OCI-LY3 (cell line): Measurements from ENCODE around the gene SERINC1.
"Not testable (repeated sequence)": the region's sequence is repeated elsewhere in the genome, so short reads cannot be mapped to it uniquely, and the experiment has no call there.

Experiments
- H2AFZ ChIP-seq: fragments of 200-600, 300-600 bp; shearing (Covaris generic); 2 replicates; pipeline ENCODE4 v1.6.0; 2014; ENCODE audit warnings: antibody characterized with exemption, low read depth, low read length
- H3K27ac ChIP-seq: fragments of 200-600, 300-600 bp; sonication (generic); 2 replicates; pipeline ENCODE4 v1.5.1; 2014; ENCODE audit warnings: mild to moderate bottlenecking, low read length, moderate library complexity, mixed read lengths
- H3K27me3 ChIP-seq: fragments of 200-600, 300-600 bp; sonication (generic); 2 replicates; pipeline ENCODE4 v1.6.1; 2014; ENCODE audit warnings: low read depth, low read length, mixed read lengths
- H3K36me3 ChIP-seq: fragments of 200-600, 300-600 bp; sonication (generic); replicated peaks from 2 replicates; pipeline ENCODE3; 2014; ENCODE audit warnings: low read depth, low read length, mixed read lengths
- H3K4me1 ChIP-seq: fragments of 300-600, 200-600 bp; sonication (generic); 2 replicates; pipeline ENCODE4 v1.6.1; 2014; ENCODE audit warnings: low read length, mixed read lengths
- H3K4me2 ChIP-seq: fragments of 200-600, 300-600 bp; sonication (generic); 2 replicates; pipeline ENCODE4 v1.6.1; 2014; ENCODE audit warnings: low read length, mixed read lengths
- H3K4me3 ChIP-seq: fragments of 300-600, 200-600 bp; sonication (generic); 2 replicates; pipeline ENCODE4 v1.5.1; 2014; ENCODE audit warnings: antibody characterized with exemption, mild to moderate bottlenecking, low read length, moderate library complexity
- H3K79me2 ChIP-seq: fragments of 300-600, 200-600 bp; shearing (Covaris generic); 2 replicates; pipeline ENCODE4 v1.6.1; 2014; ENCODE audit warnings: mild to moderate bottlenecking, low read length, mixed read lengths
- H3K9ac ChIP-seq: fragments of 300-600, 200-600 bp; shearing (Covaris generic); 2 replicates; pipeline ENCODE4 v1.6.0; 2014; ENCODE audit warnings: mild to moderate bottlenecking, low read length, moderate library complexity
- H3K9me3 ChIP-seq: fragments of 200-600, 300-600 bp; shearing (Covaris generic); 2 replicates; pipeline ENCODE4 v1.6.1; 2014; ENCODE audit warnings: low read length, mixed read lengths; ENCODE audit not compliant: insufficient read depth
- H4K20me1 ChIP-seq: fragments of 200-600, 300-600 bp; sonication (generic); 2 replicates; pipeline ENCODE4 v1.6.1; 2016; ENCODE audit warnings: low read length, mixed read lengths; ENCODE audit not compliant: insufficient read depth
- EZH2phosphoT487 ChIP-seq: fragments of 200-600 bp; shearing (Covaris generic); IDR thresholded peaks from 2 replicates; pipeline ENCODE4 v1.6.1; 2018; ENCODE audit warnings: antibody characterized with exemption, mixed run types, low read depth
- TF ChIP-seq, protein P1 (sequence below): fragments of 200-600, 300-600 bp; sonication (generic); IDR thresholded peaks from 2 replicates; pipeline ENCODE4 v1.5.1; 2014; ENCODE audit warnings: antibody characterized with exemption, low read length, low read depth

Gene SERINC1

DNA sequence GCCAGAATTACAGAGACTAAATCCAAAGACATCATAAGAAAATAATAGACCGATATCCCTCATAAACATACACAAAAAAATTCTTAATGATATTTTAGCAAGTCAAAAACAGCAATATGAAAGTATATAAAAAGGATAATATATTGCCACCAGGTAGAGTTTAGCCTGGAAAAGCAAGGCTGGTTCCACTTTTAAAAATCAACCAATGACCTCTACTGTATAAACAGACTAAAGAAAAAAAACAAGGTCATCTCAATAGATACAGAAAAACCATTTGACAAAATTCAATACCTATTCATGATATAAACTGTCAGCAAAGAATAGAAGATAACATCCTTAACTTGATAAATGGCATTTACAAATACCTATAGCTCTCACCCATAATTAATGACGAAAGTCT lies 9.7 kb downstream of the SERINC1 start:
- TF ChIP-seq EZH2phosphoT487: no peak
- TF ChIP-seq, protein P1, sequence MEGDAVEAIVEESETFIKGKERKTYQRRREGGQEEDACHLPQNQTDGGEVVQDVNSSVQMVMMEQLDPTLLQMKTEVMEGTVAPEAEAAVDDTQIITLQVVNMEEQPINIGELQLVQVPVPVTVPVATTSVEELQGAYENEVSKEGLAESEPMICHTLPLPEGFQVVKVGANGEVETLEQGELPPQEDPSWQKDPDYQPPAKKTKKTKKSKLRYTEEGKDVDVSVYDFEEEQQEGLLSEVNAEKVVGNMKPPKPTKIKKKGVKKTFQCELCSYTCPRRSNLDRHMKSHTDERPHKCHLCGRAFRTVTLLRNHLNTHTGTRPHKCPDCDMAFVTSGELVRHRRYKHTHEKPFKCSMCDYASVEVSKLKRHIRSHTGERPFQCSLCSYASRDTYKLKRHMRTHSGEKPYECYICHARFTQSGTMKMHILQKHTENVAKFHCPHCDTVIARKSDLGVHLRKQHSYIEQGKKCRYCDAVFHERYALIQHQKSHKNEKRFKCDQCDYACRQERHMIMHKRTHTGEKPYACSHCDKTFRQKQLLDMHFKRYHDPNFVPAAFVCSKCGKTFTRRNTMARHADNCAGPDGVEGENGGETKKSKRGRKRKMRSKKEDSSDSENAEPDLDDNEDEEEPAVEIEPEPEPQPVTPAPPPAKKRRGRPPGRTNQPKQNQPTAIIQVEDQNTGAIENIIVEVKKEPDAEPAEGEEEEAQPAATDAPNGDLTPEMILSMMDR: no peak

DNA sequence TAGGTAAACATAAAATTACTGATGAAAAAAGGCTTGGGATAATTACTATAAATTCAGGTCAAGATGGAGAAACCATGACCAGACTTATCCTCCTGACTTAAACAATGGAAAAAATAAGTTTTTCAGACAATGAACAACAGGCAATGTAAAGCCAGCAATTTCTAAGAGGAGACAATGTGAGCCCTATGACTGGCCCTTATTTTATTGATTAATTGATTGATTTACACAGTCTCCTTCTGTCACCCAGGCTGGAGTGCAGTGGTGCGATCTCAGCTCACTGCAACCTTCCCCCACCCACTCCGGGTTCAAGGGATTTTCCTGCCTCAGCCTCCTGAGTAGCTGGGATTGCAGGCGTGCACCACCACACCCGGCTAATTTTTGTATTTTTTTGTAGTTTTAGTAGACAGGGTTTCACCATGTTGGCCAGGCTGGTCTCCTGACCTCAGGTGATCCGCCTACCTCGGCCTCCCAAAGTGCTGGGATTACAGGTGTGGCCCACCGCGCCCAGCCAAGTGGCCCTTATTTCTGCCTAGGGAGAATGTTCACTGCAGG lies 11.7 kb downstream of the SERINC1 start:
- not testable (repeated sequence) for H3K4me3 ChIP-seq, H3K4me1 ChIP-seq, H3K36me3 ChIP-seq, H3K27me3 ChIP-seq, H3K27ac ChIP-seq, H3K4me2 ChIP-seq, H3K9ac ChIP-seq, H3K9me3 ChIP-seq, H2AFZ ChIP-seq
- Histone ChIP-seq H4K20me1 (peaks cover 56% of the 10 kb centered on the region), H3K79me2 (peaks cover 59% of the 10 kb centered on the region)

More for the DNA sequence above, 9.7 kb downstream of the SERINC1 start:
- H4K20me1 ChIP-seq: peaks cover 69% of the 10 kb centered on the region
- H3K36me3 ChIP-seq: peaks cover 9% of the 10 kb centered on the region
- H3K27me3 ChIP-seq: no peaks in the 10 kb centered on the region
- no peaks in the 10 kb centered on the region for H3K4me1 ChIP-seq
- H3K79me2 ChIP-seq: peaks cover 77% of the 10 kb centered on the region
- no peaks in the 10 kb centered on the region for H3K9me3 ChIP-seq
- H2AFZ ChIP-seq: no peak overlapping the region
- H3K9ac ChIP-seq: no peak overlapping the region
- H3K27ac ChIP-seq: no peak overlapping the region
- H3K4me2 ChIP-seq: no peak overlapping the region
- H3K4me3 ChIP-seq: no peak overlapping the region

DNA sequence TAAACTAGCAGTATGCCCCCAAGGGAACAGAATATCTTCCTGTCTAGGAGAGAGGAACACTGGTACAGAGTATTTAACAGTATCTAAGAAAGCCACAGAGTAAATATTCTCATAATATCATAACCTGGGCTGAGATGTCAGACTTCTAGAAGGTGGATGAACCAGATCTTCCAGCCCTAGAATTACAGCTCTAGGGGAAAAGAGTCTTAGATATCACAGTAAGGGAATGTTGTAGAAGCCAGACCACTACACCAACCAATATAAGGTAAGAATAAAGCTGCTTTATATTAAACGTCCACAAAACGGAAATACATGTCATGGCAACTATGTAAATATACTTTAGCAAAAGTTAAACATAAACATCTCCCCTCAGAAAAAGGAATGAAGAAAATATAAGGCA lies 12.4 kb downstream of the SERINC1 start:
- H3K27ac ChIP-seq: no peak overlapping the region
- no peak overlapping the region for H2AFZ ChIP-seq
- H4K20me1 ChIP-seq: peaks cover 52% of the 10 kb centered on the region
- no peaks in the 10 kb centered on the region for H3K27me3 ChIP-seq
- no peak overlapping the region for H3K9ac ChIP-seq
- no peaks in the 10 kb centered on the region for H3K9me3 ChIP-seq
- no peaks in the 10 kb centered on the region for H3K4me1 ChIP-seq
- H3K4me3 ChIP-seq: no peak overlapping the region
- H3K79me2 ChIP-seq: peaks cover 52% of the 10 kb centered on the region
- TF ChIP-seq, protein P1: no peak
- no peak for TF ChIP-seq EZH2phosphoT487
- H3K4me2 ChIP-seq: no peak overlapping the region
- peaks cover 4% of the 10 kb centered on the region for H3K36me3 ChIP-seq

DNA sequence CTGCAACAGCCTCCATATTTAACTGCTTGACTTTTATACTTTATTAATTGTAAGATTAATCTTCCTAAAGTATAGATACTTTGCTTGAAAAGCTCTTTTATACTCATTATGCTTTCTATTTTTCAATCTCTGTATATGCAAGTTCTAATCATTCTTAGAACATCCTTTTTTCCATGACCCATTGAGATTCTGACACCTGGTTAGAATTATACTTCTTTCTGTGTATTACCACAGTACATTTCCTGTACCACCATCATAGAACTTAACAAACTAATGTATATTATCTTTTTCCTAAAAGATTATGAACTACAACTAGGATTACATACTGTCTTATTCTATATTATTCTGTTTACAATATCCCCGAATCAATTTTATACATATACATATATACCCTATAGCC lies 13.5 kb downstream of the SERINC1 start:
- H3K9me3 ChIP-seq: no peaks in the 10 kb centered on the region
- H3K4me1 ChIP-seq: no peaks in the 10 kb centered on the region
- H2AFZ ChIP-seq: no peak overlapping the region
- TF ChIP-seq, protein P1: no peak
- no peak for TF ChIP-seq EZH2phosphoT487
- no peak overlapping the region for H3K27ac ChIP-seq
- no peak overlapping the region for H3K9ac ChIP-seq
- H3K36me3 ChIP-seq: peaks cover 4% of the 10 kb centered on the region
- H3K79me2 ChIP-seq: peaks cover 41% of the 10 kb centered on the region
- H3K4me3 ChIP-seq: no peak overlapping the region
- no peaks in the 10 kb centered on the region for H3K27me3 ChIP-seq
- peaks cover 41% of the 10 kb centered on the region for H4K20me1 ChIP-seq
- H3K4me2 ChIP-seq: no peak overlapping the region

DNA sequence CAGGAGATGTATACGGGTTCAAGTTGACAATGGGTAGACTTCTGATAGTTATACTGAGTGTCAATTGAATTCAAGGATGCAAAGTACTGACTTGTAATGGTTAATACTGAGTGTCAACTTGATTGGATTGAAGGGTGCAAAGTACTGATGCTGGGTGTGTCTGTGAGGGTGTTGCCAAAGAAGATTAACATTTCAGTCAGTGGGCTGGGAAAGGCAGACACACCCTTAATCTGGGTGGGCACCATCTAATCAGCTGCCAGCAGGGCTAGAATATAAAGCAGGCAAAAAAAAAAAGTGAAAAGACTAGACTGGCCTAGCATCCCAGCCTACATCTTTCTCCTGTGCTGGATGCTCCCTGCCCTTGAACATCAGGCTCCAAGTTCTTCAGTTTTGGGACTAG lies 16.5 kb downstream of the SERINC1 start:
- not testable (repeated sequence) for H3K27me3 ChIP-seq, H3K36me3 ChIP-seq, H2AFZ ChIP-seq, H3K4me3 ChIP-seq, H3K9me3 ChIP-seq, H3K4me2 ChIP-seq, H3K27ac ChIP-seq, H3K4me1 ChIP-seq, H3K9ac ChIP-seq
- H3K79me2 ChIP-seq: peaks cover 15% of the 10 kb centered on the region
- peaks cover 14% of the 10 kb centered on the region for H4K20me1 ChIP-seq
